Measurements from ENCODE around the gene HLA-G.

Gene HLA-G

GRCh38 chr6:29818892-29819291 is 8.7 kb upstream of the HLA-G start:
- TF ChIP-seq CTCF (IDR thresholded peaks at IDR 0.05) = no peak
- no peak overlapping the region for H3K27ac ChIP-seq
- H3K4me3 ChIP-seq (ENCODE audit: low read depth in 1 of 2, low read length in 1 of 2) = no peak overlapping the region
- H3K36me3 ChIP-seq = no peaks in the 10 kb centered on the region
- H3K27me3 ChIP-seq = peaks cover 55% of the 10 kb centered on the region
- H3K4me1 ChIP-seq (ENCODE audit: control insufficient read depth in 1 of 2, insufficient read depth in 1 of 2, low read depth in 1 of 2, low read length in 1 of 2) = no peaks in the 10 kb centered on the region
- H3K9me3 ChIP-seq = no peaks in the 10 kb centered on the region

- H3K4me3 ChIP-seq (ENCODE audit: low read depth in 1 of 2, low read length in 1 of 2) = no peak overlapping the region
- TF ChIP-seq CTCF (IDR thresholded peaks at IDR 0.05) = no peak
- H3K27ac ChIP-seq = no peak overlapping the region
- peaks cover 97% of the 10 kb centered on the region for H3K27me3 ChIP-seq
- no peaks in the 10 kb centered on the region for H3K9me3 ChIP-seq
- no peaks in the 10 kb centered on the region for H3K36me3 ChIP-seq
- no peaks in the 10 kb centered on the region for H3K4me1 ChIP-seq (ENCODE audit: control insufficient read depth in 1 of 2, insufficient read depth in 1 of 2, low read depth in 1 of 2, low read length in 1 of 2)
Observed at GRCh38 chr6:29824144-29824543, 3.5 kb upstream of the HLA-G start.

- H3K36me3 ChIP-seq = no peaks in the 10 kb centered on the region
- no peak overlapping the region for H3K27ac ChIP-seq
- no peak for TF ChIP-seq CTCF (IDR thresholded peaks at IDR 0.05)
- H3K4me3 ChIP-seq (ENCODE audit: low read depth in 1 of 2, low read length in 1 of 2) = no peak overlapping the region
- peaks cover 98% of the 10 kb centered on the region for H3K27me3 ChIP-seq
- no peaks in the 10 kb centered on the region for H3K9me3 ChIP-seq
- no peaks in the 10 kb centered on the region for H3K4me1 ChIP-seq (ENCODE audit: control insufficient read depth in 1 of 2, insufficient read depth in 1 of 2, low read depth in 1 of 2, low read length in 1 of 2)
Observed at GRCh38 chr6:29825848-29826247, 1.8 kb upstream of the HLA-G start.

GRCh38 chr6:29826271-29826670 is 1.4 kb upstream of the HLA-G start:
- no peak overlapping the region for H3K27ac ChIP-seq
- no peaks in the 10 kb centered on the region for H3K9me3 ChIP-seq
- no peak overlapping the region for H3K4me3 ChIP-seq (ENCODE audit: low read depth in 1 of 2, low read length in 1 of 2)
- no peaks in the 10 kb centered on the region for H3K36me3 ChIP-seq
- H3K4me1 ChIP-seq (ENCODE audit: control insufficient read depth in 1 of 2, insufficient read depth in 1 of 2, low read depth in 1 of 2, low read length in 1 of 2) = no peaks in the 10 kb centered on the region
- H3K27me3 ChIP-seq = peaks cover 98% of the 10 kb centered on the region
- no peak for TF ChIP-seq CTCF (IDR thresholded peaks at IDR 0.05)

GRCh38 chr6:29828471-29828797 is 809 bp downstream of the HLA-G start:
- TF ChIP-seq CTCF (IDR thresholded peaks at IDR 0.05) = no peak
- Histone ChIP-seq H3K27me3 (peaks cover 99% of the 10 kb centered on the region), H3K4me1 (ENCODE audit: control insufficient read depth in 1 of 2, insufficient read depth in 1 of 2, low read depth in 1 of 2, low read length in 1 of 2) (no peaks in the 10 kb centered on the region), H3K27ac (no peak overlapping the region), H3K4me3 (ENCODE audit: low read depth in 1 of 2, low read length in 1 of 2) (peak overlapping the region in 1 of 2 experiments; percentile 27), H3K36me3 (no peaks in the 10 kb centered on the region), H3K9me3 (no peaks in the 10 kb centered on the region)

- TF ChIP-seq CTCF (IDR thresholded peaks at IDR 0.05) = no peak
- no peak overlapping the region for H3K4me3 ChIP-seq (ENCODE audit: low read depth in 1 of 2, low read length in 1 of 2)
- peaks cover 99% of the 10 kb centered on the region for H3K27me3 ChIP-seq
- no peak overlapping the region for H3K27ac ChIP-seq
- H3K9me3 ChIP-seq = no peaks in the 10 kb centered on the region
- no peaks in the 10 kb centered on the region for H3K36me3 ChIP-seq
- no peaks in the 10 kb centered on the region for H3K4me1 ChIP-seq (ENCODE audit: control insufficient read depth in 1 of 2, insufficient read depth in 1 of 2, low read depth in 1 of 2, low read length in 1 of 2)
Observed at GRCh38 chr6:29829766-29830165, 2.1 kb downstream of the HLA-G start.
